T-helper 9 cell (primary cell): ENCODE measurements around the gene RPH3AL.
"Not testable (repeated sequence)": the region's sequence is repeated elsewhere in the genome, so short reads cannot be mapped to it uniquely, and the experiment has no call there.

ENCODE experiments used
- DNase-seq: peaks from one replicate; pipeline ENCODE4 v3.0.0-alpha.2; 2020

RPH3AL gene

GRCh38 chr17:215563-216478 is 136.8 kb downstream of the RPH3AL start:
- not testable (repeated sequence) for DNase-seq

DNA sequence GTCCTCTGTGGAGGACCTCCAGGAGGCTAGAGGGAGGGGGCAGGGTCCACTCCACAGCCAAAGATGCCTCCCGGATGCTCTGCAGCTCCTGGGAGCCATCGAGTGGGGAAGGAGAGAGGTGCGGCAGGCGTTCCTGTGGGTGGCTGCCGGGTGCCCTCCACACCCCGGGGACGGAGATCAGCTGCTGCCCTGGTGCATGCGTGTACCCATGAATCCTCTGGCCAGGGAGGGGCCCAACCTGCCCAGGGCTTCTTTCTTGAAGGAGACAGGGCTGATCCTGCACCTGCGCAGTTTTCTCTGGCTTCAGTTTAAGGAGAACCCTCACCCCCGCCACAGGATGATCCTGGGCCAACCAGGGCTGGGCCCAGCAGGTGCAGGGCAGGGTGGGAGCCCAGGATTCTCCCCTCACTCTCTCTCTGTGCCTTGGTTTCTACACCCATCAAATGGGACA is 137.7 kb downstream of the RPH3AL start:
- no peak for DNase-seq

DNA sequence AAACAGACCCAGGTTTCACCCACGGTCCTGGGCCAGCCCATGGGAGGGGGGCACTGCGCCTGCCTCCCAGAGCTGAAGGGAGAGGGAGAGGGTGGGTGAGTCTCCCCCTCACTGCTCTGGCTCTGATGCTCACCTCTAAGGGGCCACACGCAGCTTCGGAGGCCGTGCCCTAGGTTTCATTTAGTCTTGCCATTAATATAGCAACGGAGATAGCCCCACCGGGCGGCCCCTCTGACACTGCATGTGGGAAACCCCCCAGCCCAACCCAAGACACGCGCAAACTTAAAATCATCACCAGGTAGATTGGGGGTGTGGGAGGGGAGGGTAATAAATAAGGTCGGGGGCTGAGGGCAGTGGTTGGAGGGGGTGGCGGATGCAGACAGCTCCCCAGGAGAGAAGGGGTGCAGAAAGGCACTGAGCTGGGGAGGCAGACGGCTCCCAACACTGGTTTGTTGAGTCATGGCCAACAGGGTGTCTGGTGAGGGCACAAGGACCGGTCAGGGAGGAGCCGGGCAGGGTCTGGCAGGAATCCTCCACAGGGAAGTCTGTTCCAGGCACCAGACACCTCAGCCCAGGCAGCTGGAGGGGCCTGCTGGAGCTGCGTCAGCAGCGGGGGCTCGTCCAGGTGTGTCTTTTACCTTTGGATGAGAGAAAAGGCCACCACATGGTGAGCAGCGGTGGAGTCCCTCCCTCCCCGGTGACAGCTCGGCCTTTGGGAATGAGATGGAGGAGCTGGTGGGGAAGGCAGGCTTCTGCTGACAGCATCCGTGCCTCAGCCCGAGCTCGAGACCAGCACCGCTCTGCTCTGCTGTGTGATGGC is 139.1 kb downstream of the RPH3AL start:
- DNase-seq, result no peak

DNA sequence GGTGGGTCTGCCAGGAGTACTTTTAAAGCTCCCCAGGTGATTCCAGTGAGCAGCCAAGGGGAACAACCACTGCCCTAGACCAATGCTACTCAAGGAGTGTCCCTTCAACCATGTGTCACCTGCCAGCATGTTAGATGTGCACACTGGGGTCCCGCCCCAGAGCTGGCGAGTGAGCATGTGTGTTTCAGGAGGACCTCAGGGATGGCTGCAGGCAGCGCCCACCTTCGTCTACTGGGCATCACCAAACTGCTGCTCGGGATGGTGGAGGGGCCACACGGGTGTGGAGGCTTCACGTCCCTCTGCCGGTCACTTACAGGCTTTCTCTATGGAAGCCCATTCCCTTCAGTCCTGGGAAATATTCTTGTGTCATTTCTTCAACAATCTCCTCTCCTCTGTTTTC is 142.2 kb downstream of the RPH3AL start:
- DNase-seq, result no peak

DNA sequence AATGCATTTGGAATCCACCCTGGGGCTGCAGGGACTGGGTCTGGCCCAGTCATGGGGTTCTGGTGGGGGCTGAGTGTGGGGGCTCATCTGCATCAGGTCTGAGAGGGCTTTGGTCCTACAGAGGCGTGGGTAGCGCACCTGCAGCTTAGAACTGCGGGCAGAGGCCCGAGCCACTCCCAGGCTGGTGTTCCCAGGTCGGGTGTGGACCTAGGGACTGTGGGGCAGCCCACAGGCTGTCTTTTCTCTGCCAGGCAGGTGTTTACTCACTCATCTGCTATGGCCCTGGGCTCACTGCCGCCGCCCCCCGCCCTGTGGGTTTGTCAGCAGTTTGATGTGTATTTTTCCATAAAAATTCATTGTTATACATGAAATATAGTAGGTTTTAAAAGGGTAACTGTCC is 144.2 kb downstream of the RPH3AL start:
- DNase-seq, result no peak

DNA sequence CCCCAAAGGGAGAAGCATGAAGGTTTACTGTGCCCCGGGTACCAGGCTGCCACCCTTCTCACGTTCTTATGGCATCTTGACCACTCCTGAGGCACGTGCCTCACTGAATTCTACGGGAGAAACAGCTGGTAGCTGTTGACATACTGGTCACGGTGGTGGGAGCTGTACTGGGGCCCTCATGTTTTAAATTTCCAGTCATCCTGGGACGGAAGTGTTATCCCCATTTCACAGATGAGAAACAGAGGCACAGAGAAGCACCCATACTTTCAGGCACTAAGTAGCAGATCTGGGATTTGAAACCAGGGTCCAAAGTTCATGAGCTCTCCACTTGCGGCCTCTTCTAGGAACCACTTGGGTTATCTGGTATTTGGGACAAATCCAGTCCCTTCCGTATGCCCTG is 144.8 kb downstream of the RPH3AL start:
- no peak for DNase-seq

DNA sequence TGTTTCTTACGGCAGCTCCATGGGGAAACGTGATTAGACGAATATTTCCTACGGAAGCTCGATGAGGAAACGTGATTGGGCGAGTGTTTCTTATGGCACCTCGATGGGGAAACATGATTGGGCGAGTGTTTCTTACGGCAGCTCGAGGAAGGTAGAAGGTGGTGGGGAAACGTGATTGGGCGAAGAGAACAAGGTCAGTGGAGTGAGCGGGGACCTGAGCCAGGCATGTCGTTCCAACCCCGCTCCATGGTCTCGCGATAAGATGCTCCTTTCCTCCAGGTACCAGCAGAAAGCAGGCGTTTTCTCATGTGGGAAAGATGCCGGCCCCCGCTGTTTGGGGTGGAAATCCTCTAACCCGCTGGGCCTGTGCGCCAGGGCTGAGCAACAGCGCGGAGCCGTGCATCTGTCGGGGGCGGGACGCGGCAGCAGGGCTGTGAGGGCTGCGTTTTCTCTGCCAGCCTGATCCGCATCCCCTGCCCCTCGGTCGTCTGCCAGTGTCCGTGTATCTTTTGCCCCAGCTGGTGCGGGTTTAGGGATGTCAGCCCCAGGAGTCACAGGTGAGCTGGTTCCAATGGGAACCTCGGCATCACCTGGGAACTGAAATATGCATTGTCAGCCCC is 145.6 kb downstream of the RPH3AL start:
- no peak for DNase-seq

DNA sequence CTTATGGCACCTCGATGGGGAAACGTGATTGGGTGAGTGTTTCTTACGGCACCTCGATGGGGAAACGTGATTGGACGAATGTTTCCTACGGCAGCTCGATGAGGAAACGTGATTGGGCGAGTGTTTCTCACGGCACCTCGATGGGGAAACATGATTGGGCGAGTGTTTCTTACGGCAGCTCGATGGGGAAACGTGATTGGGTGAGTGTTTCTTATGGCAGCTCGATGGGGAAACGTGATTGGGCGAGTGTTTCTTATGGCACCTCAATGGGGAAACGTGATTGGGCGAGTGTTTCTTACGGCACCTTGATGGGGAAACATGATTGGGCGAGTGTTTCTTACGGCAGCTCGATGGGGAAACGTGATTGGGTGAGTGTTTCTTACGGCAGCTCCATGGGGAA is 146.1 kb downstream of the RPH3AL start:
- DNase-seq, result not testable (repeated sequence)

GRCh38 chr17:205817-206216 is 146.8 kb downstream of the RPH3AL start:
- DNase-seq, result no peak

- DNase-seq, result no peak
These were observed 147.4 kb downstream of the RPH3AL start for GRCh38 chr17:205148-205669.

DNA sequence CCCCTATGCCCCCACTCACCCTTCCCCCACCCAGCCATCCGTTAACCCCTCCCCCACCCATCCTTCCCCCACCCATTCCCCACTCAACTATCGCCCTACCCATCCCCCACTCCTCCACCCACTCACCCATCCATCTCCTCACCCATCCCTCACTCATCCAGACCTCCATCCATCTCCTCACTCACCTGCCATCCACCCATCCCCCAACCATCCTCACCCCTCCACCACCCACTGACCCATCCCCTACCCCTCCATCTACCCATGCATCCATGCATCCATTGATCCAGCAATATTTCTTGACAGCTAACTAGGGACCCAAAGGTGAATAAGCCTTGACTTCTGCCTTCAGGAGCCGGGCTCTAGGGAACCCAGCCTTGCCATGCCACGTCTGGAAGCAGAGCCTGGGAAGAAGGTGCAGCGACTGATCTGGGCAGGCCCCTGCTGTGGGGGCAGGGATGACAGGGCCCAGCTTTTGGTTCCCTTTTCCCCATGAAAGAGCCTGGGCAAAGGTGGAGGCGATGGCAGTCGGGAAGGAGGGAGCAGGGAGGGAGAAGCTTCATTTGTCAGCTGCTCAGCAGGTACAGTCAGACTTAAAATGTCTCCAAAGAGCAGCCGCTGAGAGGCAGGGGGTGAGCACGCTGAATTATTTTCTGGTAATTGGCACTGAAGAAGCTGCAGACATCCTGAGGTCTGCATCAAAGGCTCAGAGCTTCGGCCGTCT is 148.0 kb downstream of the RPH3AL start:
- DNase-seq, result no peak

DNA sequence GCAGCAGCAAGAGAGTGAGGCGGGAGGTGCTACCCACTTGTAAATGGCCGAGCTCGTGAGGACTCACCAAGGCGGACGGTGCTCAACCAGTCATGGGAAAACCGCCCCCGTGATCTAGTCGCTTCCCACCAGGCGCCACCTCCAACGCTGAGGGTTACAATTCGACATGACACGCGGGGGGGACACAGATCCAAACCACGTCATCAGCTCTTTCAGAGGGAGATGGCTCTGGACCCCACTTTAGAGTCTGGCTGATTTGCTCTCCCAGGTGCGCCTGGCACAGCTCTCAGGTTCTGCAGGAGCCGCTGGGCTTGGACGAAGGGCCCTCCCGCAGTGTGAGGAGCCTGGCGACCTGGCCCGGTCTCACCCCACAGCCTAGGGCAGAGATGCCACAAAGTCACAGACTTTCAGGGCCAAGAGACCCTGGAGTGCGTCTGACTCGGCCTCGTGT is 150.1 kb downstream of the RPH3AL start:
- DNase-seq, result no peak

- not testable (repeated sequence) for DNase-seq
These were observed 150.9 kb downstream of the RPH3AL start for GRCh38 chr17:201736-202135.

GRCh38 chr17:201257-201656 is 151.3 kb downstream of the RPH3AL start:
- not testable (repeated sequence) for DNase-seq

GRCh38 chr17:200586-200985 is 152.0 kb downstream of the RPH3AL start:
- no peak for DNase-seq

- DNase-seq, result no peak
These were observed 152.6 kb downstream of the RPH3AL start for GRCh38 chr17:199806-200545.

- DNase-seq, result no peak
These were observed 153.4 kb downstream of the RPH3AL start for GRCh38 chr17:199191-199604.

GRCh38 chr17:198225-198624 is 154.4 kb downstream of the RPH3AL start:
- DNase-seq, result not testable (repeated sequence)

DNA sequence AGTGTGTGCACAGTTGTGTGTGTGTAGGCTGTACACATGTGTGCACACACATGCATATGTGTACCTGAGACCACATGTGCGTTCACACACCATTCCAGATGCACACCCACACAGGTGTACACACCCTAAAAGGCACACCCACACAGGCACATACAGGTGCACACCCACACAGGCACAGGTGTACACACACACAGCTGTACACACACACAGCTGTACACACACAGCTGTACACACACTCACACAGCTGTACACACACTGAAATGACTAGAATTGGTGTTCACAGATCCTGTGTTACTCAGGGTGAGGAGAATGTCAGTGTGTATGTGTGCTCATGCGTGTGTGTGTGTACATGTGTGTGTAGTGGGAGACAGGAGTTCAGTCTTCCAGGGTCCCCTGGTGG is 155.3 kb downstream of the RPH3AL start:
- no peak for DNase-seq

- DNase-seq, result no peak
These were observed 157.6 kb downstream of the RPH3AL start for GRCh38 chr17:194828-195602.
